T-helper 2 cell (primary cell): ENCODE results near the gene PVR.
"Not testable (repeated sequence)": the region's sequence is repeated elsewhere in the genome, so short reads cannot be mapped to it uniquely, and the experiment has no call there.

Experiments
- DNase-seq, 5 experiments: peaks; one replicate each; pipeline versions ENCODE4 v3.0.0 to v3.0.0-alpha.2; 2012 to 2022

The PVR gene

GRCh38 chr19:44646049-44646416 is 2.3 kb downstream of the PVR start:
- no peak for DNase-seq

DNA sequence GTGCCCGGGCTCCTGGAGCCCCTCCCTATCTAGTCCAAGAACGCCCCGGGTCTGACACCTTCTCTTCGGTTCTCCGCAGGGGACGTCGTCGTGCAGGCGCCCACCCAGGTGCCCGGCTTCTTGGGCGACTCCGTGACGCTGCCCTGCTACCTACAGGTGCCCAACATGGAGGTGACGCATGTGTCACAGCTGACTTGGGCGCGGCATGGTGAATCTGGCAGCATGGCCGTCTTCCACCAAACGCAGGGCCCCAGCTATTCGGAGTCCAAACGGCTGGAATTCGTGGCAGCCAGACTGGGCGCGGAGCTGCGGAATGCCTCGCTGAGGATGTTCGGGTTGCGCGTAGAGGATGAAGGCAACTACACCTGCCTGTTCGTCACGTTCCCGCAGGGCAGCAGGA is 3.4 kb downstream of the PVR start:
- no peak for DNase-seq

- no peak for DNase-seq
Measured at GRCh38 chr19:44648631-44649251, 5.0 kb downstream of the PVR start.

DNA sequence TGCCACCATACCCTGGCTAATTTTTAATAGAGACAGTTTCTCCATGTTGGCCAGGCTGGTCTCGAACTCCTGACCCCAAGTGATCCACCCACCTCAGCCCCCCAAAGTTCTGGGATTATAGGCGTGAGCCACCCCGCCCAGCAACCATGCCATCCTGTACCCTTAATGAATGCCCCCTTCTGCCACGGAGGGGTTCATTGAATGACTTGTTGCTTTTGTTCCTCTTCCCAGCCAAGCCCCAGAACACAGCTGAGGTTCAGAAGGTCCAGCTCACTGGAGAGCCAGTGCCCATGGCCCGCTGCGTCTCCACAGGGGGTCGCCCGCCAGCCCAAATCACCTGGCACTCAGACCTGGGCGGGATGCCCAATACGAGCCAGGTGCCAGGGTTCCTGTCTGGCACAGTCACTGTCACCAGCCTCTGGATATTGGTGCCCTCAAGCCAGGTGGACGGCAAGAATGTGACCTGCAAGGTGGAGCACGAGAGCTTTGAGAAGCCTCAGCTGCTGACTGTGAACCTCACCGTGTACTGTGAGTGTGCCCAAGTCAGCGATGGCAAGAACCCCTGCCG is 6.0 kb downstream of the PVR start:
- DNase-seq, result no peak

DNA sequence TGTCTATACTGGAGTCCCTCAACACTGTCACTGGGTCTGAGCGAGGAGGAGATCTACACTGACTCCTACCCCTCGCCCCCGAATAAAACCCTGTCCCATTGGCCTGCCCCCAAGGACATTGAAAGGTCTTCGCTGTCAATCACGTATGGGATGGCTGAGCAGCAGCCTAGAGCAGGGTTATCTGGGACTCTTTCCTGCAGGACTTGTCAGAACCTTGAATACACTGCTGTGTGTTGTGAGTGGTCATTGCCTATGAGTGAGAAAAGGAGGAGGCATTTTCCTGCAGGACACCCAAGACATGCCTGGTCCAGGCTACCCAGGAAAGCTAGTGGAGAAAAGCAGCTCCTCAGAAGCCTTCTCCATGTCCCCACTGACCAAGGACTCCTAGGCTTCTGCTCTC is 9.6 kb downstream of the PVR start:
- no peak for DNase-seq

DNA sequence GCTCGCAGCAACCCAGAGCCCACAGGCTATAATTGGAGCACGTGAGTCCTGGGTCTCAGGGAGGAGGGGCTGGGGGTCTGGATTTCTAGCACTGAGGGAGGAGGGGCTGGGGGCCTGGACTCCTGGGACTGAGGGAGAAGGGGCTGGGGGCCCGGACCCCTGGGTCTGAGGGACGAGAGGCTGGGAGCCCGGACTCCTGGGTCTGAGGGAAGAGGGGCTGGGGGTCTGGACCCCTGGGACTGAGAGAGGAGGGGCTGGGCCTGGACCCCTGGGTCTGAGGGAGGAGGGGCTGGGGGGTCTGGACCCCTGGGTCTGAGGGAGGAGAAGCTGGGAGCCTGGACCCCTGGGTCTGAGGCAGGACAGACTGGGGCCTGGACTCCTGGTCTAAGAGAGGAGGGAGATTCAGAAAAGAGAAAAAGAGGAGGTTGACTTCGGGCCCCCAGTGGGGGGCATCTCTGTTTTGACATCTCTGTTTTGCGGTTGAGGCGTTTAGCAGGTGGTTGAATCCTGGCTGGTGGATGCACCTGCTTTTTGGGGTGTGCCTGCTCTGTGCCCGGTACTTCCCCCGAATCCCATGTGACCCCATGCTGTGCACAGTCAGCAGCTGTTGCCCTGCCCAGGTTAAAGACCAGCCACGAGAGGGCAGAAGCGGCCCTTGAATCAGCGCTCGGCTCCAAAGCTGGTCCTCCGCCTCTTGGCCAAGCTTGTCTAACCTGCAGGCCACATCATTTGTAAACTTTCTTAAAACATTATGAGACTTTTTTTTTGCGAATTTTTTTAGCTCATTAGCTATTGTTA is 10.5 kb downstream of the PVR start:
- DNase-seq, result peak; percentile 6 to 80 (median 39)

GRCh38 chr19:44657211-44657921 is 13.7 kb downstream of the PVR start:
- DNase-seq, result peak in 4 of 5 experiments; percentile 34 to 64 (median 49)

- DNase-seq, result no peak
Measured at GRCh38 chr19:44658069-44658733, 14.5 kb downstream of the PVR start.

GRCh38 chr19:44660081-44660480 is 16.4 kb downstream of the PVR start:
- no peak for DNase-seq

DNA sequence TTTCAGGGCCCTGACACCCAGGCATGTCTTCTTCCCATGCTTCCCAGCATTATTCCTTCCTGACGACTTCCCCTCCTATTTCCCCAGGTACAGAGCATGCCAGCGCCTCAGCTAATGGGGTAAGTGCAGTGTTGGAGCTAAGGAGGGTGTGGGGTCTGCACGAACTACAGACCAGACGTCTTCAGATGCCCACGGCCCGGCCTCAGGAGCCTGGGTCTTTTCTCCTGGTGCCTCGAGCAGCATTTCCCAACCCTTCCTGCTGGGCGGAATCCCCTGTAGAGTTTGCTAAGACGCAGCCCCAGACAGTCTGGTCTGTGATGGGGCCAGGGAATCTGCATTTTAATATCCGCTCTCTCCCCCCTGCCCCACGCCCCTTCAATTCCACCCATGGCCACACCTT is 17.5 kb downstream of the PVR start:
- DNase-seq, result no peak

- no peak for DNase-seq
Measured at GRCh38 chr19:44661904-44662303, 18.2 kb downstream of the PVR start.

DNA sequence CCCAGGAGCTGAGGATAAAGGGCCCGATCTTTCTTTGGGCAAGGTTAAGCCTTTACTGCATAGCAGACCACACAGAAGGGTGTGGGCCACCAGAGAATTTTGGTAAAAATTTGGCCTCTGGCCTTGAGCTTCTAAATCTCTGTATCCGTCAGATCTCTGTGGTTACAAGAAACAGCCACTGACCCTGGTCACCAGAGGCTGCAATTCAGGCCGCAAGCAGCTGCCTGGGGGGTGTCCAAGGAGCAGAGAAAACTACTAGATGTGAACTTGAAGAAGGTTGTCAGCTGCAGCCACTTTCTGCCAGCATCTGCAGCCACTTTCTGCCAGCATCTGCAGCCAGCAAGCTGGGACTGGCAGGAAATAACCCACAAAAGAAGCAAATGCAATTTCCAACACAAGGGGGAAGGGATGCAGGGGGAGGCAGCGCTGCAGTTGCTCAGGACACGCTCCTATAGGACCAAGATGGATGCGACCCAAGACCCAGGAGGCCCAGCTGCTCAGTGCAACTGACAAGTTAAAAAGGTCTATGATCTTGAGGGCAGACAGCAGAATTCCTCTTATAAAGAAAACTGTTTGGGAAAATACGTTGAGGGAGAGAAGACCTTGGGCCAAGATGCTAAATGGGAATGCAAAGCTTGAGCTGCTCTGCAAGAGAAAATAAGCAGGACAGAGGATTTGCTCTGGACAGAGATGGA is 19.1 kb downstream of the PVR start:
- no peak for DNase-seq

DNA sequence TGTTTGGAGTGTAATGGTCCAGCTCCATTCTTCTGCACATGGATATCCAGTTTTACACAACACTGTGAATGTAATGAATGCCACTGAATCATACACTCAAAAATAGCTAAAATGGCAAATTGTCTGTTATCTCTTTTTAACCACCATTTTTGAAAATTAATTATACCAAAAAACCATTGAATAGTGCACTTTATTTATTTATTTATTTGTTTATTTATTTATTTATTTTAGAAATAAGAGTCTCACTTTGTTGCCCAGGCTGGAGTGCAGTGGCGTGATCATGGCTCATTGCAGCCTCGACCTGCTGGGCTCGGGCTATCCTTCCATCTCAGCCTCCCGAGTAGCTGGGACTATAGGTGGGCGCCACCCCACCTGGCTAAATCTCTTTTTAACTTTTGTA is 20.3 kb downstream of the PVR start:
- no peak for DNase-seq

DNA sequence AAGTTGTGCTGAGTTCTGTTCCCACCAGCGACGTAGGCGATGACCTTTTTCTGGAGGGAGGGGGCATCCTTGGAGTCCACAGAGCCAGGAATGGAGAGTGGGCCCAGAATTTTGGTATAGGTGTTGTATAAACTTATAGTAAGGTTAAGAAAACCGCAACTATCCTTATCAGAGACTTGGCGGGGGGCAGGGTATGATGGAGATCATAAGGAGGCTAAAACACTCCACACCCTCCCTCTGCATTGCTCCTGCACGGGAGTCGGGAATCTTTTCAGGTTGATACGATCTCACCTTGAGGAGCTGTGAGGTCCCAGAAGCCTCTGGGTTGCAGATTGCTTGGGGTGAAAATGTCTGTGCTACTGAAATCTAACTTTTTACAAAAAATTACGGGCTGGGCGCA is 21.3 kb downstream of the PVR start:
- DNase-seq, result no peak

DNA sequence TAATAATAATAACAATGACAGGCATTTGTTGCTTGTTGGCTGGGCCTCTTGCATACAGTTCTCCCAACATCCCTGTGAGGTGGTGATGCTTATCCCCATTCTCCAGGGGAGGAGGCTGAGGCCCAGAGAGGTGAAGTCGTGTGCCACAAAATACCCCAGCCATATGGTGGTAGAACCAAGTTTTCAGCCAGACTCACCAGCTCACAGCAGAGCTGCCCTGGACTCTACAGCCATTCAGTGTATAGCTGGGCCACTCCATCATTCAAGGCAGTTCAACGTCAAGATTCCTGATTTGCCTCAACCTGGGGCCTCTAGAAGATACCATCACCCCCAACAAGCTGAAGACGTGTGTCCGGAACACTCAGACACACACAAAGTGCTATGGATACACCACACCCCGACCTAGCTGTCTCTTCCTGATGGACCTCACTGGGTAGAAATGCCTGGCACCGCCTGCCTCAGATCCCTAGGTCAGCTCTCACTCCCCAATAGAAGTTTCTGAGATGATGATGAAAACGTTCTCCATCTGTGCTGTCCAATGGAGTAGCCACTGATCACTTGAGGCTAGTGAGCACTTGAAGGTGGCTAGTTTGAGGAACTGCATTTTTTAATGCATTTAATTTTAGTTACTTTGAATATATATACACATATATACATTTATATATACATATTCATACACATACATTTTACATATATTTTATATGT is 23.3 kb downstream of the PVR start:
- DNase-seq, result no peak

DNA sequence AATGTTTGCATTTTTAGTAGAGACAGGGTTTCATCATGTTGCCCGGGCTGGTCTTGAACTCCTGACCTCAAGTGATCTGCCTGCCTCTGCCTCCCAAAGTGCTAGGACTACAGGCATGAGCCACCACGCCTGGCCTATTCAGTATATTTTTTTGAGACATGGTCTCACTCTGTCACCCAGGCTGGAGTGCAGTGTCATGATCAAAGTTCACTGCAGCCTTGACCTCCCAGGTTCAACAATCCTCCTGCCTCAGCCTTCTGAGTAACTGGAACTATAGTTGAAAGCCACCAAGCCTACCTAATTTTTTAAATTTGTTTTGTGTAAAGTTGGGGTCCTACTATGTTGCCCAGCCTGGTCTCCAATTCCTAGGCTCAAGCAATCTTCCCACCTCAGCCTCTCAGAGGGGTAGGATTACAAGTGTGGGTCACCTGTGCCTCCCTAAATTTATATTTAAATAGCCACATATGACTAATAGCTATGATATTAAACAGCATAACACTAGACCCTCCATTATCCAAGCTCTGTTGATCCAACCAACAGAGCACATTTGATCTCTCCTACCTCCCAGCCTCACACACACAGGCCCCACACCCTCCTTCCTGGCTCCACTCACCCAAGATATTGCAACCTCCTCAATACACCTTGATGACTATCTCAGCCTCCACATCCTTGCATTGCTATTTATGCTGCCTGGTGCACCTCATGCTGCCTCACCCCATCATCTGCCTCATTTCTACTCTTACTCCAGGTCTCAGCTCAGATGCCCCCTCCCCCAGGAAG is 25.5 kb downstream of the PVR start:
- no peak for DNase-seq

DNA sequence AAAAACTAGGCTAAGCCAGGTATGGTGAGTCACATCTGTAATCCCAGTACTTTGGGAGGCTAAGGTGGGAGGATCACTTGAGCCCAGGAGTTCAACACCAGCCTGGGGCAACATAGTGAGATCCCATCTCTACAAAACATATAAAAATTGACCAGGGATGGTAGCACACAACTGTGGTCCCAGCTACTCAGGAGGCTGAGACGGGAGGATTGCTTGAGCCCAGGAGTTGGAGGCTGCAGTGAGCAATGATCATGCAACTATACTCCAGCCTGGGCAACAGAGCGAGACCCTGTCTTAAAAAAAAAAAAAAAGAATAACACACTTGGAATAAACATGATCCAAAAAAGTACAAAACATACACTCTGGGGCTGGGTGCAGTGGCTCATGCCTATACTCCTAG is 26.3 kb downstream of the PVR start:
- DNase-seq, result not testable (repeated sequence)

- DNase-seq, result no peak
Measured at GRCh38 chr19:44671400-44671799, 27.7 kb downstream of the PVR start, which contains the start of gene CEACAM19. TSS of gene CEACAM19 (plus strand) at chr19:44671482. CDS start at chr19:44671932, 450 bp downstream.

GRCh38 chr19:44672226-44672625 is 28.5 kb downstream of the PVR start:
- DNase-seq, result no peak

DNA sequence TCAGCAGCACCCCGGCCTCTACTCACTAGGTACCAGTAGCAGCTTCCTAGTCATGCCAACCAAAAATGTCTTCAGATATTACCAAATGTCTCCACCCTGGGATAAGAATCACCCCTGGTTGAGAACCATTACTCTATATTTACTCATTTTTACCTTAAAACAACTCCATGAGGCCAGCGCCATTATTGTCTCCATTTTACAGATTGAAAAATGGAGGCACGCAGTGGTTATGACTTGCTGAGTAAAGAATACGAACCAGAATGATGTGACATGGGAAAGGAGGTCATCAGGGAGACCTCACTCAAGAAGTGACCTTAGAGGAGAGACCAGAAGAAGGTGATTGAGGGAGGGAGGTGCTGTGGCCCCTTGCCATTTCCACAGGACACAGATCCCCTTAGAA is 29.8 kb downstream of the PVR start:
- no peak for DNase-seq

DNA sequence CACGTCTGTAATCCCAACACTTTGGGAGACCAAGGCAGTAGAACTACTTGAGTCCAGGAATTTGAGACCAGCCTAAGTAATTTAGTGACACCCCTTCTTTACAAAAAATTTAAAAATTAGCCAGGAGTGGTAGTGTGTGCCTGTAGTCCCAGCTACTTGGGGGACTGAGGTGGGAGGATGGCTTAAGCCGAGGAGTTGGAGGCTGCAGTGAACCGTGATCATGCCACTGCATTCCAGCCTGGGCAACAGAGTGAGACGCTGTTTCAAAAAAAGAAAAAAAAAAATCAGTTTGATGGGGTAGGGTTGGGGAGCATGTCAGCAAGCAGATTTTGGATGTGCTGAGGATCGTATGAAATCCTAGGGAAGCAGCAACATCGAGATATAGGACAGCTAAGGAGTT is 31.8 kb downstream of the PVR start:
- no peak for DNase-seq
